Loucy (cell line): ENCODE results near the gene ARHGAP19.

Experiments used
- EZH2phosphoT487 ChIP-seq: fragments of 200-600 bp; IDR thresholded peaks from 2 replicates; pipeline ENCODE4 v1.6.1; 2018; ENCODE audit warnings: antibody characterized with exemption, mild to moderate bottlenecking, moderate library complexity, borderline replicate concordance
- TF ChIP-seq, protein P1 (sequence below): fragments of 200-600 bp; sonication (generic); conservative IDR thresholded peaks from 2 replicates; pipeline ENCODE4 v1.5.1; 2014; ENCODE audit warnings: mild to moderate bottlenecking, antibody characterized with exemption, low read length

DNA sequence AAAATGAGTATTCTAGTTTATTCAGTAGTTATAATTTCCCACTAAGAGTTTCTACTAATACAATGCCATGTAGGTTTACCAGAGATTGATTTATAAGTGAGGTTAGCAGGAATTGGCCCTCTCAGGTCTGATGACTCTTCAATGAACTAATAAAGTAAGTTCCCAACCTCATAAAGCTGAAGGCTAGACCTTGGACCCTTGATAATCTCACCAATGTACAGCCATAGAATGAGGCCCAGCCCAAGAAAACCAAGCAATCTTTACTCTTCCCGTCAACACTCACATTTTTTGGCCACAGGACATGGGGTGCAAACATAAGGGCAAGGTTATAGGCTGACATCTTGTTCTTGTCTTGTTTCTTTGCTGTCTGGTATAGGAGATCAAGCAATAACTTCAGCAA is 33.3 kb downstream of the ARHGAP19 start:
- TF ChIP-seq, protein P1, sequence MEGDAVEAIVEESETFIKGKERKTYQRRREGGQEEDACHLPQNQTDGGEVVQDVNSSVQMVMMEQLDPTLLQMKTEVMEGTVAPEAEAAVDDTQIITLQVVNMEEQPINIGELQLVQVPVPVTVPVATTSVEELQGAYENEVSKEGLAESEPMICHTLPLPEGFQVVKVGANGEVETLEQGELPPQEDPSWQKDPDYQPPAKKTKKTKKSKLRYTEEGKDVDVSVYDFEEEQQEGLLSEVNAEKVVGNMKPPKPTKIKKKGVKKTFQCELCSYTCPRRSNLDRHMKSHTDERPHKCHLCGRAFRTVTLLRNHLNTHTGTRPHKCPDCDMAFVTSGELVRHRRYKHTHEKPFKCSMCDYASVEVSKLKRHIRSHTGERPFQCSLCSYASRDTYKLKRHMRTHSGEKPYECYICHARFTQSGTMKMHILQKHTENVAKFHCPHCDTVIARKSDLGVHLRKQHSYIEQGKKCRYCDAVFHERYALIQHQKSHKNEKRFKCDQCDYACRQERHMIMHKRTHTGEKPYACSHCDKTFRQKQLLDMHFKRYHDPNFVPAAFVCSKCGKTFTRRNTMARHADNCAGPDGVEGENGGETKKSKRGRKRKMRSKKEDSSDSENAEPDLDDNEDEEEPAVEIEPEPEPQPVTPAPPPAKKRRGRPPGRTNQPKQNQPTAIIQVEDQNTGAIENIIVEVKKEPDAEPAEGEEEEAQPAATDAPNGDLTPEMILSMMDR: no peak
- TF ChIP-seq EZH2phosphoT487: no peak
